HG03342 (cell line): ENCODE data around the gene AKR7A3.
"Not testable (repeated sequence)": the region's sequence is repeated elsewhere in the genome, so short reads cannot be mapped to it uniquely, and the experiment has no call there.

Source experiments
- ATAC-seq: cut with Tn5 transposase; IDR thresholded peaks from one replicate; pipeline ENCODE4 v1.9.1; 2021; ENCODE audit warnings: mild to moderate bottlenecking, moderate library complexity; ENCODE audit not compliant: unreplicated experiment

AKR7A3 gene

DNA sequence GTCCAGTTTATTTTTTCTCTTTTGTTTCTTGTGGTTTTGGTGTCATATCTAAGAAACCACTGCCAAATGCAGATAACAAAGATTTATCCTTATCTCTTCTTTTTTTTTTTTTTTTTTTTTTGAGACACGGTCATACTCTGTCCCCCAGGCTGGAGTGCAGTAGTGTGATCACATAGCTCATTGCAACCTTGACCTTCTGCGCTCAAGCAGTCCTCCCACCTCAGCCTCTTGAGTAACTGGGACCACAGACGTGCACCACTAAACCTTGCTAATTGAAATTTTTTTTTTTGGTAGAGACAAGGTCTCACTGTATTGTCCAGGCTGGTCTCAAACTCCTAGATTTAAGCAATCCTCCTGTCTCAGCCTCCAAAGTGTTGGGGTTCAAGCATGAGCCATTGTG is 32.5 kb upstream of the AKR7A3 start:
- ATAC-seq, result no peak

DNA sequence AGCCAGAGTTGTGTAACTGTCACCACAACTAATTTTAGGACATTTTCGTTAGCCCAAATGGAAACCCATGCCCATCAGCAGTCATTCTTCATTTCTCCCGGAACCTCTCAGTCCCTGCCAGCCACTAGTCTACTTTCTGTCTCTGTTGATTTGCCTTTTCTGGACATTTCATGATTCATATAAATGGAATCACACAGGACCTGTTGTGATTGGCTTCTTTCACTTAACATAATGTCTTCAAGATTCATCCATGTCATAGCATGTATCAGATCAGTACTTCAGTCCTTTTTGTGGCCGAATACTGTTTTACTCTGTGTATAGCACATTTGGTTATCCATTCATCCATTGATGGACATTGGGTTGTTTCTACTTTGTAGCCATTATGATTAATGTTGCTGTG is 30.6 kb upstream of the AKR7A3 start:
- no peak for ATAC-seq

DNA sequence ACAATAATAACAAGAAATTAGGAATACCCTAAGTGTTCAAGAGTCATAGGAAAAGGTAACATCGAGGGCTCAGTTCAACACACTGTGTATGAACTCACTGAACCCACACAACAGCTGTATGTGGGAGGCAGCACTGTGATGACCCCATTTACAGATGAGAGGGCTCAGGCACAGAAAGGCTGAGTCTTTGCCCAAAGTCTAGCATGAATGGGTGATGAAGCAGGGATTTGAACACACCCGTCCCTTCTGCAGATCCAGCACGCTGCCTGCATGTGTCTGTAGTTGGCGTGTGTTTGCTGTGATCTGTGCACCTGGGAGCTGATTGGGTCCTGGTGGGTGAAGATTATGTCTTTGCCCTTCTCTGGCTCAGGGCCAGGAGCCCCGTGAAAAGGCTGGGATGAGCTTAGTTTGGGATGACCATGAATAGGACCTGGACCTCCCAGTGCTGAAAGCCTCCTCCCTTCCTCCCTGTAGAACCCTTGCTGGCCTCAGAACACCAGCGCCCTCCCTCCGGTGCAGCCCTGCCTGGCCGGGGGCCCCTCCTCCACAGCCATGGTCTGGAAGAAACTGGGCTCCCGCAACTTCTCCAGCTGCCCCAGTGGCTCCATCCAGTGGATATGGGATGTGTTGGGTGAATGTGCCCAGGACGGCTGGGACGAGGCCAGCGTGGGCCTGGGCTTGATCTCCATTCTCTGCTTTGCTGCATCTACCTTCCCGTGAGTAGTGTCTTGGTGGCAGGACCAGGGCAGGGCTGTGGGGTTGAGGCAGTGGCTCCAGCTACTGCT is 28.7 kb upstream of the AKR7A3 start:
- ATAC-seq, result no peak

DNA sequence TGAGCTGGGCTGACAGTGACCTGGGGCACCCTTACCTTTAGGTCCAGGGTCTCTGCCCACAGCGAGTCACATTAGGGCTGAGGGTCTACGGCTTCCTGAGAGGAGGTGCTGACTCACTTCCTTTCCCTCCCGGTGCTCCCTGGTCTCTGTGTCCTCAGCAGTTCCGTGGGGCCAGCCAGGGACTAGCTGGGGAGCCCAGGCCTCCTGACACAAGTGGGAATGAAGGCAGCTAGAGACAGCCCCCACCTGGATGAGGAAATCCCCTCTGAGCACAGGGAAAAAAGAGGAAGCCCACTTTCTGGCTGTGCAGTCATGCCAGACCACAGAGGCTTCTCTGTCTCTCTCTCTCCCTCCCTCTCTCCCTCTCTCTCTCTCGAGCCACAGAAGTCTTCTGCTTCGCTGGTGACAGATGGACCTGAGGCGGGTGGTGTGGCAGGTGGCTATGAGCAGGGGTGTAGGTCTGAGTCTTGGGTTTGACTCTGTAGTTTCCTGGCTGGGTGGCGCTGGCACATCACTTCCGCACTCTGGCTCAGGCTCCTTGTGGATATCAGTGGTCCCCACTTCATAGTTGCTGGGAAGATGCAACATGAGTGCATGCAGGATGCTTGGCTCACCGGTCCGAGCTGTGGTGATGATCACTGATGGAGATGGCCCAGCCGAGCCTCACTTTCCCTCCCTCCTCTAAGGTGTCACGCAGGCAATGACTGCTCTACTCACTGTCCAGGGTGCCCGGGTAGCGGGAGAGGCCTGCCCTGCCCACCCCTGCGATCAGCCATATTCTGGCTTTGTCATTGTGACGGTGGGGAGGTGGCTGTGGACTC is 27.0 kb upstream of the AKR7A3 start:
- peak; percentile 34 for ATAC-seq

DNA sequence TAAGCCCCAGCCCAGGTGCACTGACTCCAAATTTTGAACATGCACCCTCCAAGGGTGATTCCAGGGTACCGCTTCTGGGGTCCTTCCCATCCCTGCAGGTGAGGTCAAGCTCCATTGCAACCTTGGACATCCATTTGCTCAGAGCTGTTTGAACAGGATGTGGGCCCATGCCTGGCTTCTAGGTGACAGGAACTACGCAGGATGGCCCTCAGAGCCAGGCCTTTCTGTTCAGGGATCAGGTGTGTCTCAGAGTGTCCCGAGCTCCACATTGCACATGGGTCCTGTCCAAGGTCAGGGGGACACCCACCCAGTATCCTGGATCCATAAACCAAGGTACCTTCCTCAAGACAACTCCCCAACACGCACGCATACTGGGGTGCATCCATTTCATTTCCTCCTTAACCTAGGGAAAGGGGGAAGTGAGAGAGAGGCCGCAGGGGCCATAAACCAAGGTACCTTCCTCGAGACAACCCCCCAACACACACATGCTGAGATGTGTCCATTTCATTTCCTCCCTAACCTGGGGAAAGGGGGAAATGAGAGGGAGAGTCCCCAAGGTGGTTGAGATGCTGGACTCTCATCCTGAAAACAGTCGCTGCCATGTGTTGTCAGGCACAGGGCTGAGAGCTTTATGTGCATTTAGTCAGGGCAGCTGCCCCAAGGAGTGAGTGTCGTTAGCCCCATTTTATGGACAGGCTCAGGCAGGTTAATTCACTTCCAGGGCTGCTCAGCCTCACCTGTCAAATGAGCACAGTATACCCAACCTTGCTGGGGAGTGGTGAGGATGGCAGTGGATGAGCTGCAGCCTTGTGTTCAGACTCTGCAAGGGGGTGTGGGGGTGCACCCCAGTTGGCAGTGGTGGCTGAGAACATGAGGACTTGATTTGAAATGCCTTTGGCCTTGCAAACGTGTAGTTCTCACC is 25.7 kb upstream of the AKR7A3 start:
- ATAC-seq, result no peak

DNA sequence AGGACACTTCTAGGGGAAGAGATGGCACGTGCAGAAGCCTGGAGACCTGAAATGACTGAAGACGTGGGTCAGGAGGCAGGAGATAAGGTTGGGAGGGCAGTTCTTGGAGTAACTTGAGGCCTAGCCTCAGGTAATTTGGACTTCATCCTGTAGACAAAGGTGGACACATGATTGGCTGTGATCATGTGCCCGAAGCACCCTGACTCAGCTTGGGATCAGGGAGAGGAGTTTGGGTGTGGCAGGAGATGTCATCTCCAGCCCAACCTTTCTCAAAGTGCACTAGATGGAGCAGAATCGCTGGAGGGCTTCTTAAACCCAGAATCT is 25.0 kb upstream of the AKR7A3 start:
- ATAC-seq, result no peak

DNA sequence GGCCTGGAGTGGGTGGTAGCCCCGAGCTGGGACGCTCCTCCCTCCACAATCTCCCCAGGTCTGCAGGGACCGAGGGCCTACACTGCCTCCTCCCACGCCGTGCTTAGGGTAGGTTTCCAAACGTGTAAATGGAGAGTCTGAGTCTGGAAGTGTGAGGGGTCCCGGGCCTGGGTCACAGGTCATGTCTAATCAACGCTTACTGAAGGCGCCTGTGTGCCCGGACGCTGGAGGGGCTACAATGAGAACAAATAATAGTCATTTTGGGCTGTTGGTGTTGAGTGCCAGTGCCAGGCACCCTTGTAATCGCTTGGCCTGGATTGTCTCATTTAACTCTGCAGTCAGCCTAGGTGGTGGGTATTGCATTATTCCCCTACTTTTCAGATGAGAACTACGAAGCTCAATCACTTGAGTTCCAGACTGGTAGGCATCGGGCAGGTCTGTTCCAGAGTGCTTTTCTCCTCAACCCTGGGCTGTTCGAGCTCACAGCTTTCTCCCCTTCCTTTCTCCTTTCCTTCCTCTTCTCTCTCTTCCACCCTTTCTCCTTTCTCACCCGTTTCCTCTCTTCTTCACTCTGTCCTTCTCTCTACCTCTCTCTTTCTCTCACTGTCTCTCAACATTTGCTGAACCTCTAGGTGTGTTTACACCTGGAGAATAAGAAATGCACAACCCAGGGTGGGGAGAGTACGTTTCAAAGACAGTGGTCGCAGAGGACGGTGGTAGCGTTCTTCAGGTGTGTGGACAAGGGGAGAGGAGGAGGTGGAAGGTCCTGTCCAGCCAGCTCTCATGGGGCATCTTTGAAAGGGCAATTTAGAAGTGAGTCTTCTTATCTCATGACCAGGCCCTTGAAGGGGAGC is 24.4 kb upstream of the AKR7A3 start:
- peak; percentile 10 for ATAC-seq

DNA sequence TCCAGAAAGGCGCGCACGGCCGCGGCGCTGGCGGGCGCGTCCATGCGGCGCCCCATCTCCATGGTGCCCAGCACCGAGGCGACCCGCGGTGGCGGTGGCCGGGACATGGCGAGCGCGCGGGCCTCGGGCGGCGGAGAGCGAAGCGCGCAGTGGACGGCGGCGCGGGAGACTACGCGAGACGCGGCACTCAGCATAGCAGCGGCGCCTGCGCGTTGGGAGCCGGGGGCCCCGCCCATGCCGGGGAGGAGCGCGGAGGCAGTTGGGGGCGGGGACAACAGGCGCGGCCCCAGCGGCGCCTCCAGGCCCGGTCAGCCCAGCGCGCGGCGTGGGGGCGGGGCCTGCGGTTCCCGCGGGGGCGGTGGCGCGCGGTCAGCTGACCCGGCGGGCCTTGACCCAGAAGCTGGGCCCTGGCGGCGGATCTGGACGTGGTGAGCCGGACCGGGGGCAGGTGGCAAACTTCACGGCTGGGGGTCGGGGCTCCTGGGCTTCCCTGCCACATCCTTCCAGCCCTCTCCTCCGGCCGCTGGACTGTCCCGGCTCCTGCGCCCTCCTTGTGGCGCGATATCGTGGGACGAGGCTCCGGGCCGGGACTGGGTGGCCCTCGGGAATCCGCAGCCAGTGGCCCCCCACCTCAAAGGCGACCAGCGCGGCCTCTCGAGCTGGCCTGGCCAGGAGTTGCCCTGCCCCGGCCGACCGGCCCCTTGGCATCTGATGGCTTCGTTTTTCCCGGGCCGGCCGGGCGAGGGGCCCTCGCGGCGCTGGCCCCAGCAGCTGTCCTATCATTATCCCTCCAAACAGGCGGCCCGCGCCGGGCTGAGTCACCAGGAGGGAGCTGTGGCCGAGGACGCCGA is 23.6 kb upstream of the AKR7A3 start, which contains the start of the genes AKR7A2 and SLC66A1:
TSS of gene AKR7A2 (minus strand) at position 214 of the 851 bp plus-strand sequence. CDS start at position 194, 20 bp downstream.
TSS of gene SLC66A1 (plus strand) at position 396 of the 851 bp plus-strand sequence. CDS start 5,352 bp downstream, outside the sequence.
- ATAC-seq, result peak; percentile 69

DNA sequence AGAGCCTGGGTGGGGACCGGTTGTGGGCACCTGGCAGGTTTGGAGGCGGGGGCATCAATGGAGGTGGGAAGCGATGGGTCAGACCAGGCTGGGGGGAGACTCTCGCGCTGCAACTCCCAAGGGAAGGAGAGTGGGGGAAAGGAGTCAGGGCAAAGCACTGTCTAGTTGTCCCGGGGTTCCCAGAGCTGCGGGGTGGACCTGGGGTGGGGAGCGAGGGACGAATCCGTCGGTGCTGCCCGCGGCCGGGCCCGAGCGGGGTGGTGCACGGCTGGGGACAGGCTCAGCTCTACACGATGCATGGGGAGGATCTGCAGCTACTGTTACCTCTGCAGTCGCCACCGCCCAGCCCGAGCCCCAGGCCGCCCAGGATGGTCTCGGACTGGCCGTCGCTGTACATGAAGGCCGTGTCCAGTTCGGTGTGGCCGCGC is 22.9 kb upstream of the AKR7A3 start:
- peak; percentile 2 for ATAC-seq

DNA sequence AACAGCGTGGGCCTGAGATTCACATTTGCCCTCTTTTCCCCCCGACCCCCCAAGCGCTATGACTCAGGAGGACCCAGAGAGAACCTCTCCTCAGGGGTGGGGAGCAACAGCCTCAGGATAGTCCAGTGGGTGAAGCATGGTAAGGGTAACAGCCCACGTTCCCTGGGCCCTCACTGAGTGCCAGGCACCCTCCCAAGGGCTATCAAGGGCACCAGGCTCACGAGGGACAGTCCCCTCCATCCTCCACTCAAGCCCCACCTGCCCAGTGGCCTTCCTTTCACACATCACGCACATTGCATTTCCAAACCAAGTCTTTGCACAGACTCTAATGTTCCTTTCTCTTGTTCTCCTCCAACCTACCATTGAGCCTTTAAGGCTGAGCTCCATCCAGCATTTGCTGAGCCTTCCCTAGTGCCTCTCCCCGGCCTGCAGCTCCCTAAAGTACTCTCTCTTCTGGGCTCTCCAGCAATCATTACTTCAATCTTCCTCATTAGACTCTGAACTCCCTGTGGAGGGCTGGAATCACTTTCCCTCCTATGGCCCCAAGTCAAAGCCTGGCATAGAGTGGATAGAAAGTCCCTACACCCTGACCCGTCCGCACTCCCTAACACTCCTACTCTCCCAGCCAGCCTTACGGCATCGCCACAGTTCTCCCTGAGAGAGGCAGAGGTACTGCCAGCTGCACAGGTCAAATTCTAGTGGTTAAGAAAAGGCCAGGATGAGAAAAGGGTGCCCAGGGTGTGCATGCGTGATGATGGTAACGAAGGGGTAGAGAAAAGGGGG is 22.3 kb upstream of the AKR7A3 start:
- no peak for ATAC-seq

DNA sequence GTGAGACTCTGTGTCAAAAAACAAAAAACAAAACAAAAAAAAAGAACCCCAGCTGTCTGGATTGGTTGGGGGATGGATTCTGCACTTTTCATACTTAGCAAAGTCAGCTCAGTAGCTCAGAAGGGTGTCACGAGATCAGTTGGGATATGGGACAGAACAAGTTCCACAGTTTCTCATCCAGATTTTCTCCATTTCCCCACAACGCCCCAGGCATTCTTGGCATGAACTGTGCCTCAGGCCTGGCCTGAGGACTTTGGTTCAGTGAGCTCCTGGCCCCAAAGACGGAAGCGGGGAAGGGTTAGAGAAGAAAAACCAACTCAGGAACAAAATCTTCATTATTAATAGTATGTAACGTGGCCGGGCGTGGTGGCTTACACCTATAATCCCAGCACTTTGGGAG is 21.5 kb upstream of the AKR7A3 start:
- no peak for ATAC-seq

DNA sequence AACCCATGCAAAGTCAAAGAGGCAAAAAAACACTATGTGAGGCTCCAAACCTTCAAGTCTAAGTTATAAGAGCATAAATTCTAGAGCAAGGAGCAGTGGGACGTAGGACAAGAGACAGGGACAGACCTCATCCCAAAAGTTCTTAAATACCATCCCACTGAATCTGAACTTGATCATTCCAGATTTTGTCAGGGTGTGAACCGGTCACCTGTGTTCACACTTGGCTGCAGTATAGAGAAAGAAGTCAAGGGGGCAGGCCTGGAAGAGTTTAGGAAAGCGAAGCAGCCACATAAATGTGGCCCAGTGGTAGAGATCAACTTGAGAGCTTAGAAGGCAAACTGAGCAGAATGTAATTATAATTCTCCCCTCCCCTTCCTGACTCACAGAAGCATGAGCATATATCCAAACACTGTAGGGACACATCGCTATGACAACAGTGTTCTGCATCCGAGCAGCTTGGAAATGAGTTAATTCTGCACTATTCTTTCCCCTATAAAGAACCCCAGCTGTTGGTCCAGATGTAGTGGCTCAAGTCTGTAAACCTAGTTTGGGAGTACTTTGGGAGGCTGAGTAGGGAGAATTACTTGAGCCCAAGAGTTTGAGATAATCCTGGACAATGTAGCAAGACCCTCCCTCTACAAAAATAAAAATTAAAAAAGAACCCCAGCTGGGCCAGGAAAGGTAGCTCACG is 20.7 kb upstream of the AKR7A3 start:
- ATAC-seq, result no peak

DNA sequence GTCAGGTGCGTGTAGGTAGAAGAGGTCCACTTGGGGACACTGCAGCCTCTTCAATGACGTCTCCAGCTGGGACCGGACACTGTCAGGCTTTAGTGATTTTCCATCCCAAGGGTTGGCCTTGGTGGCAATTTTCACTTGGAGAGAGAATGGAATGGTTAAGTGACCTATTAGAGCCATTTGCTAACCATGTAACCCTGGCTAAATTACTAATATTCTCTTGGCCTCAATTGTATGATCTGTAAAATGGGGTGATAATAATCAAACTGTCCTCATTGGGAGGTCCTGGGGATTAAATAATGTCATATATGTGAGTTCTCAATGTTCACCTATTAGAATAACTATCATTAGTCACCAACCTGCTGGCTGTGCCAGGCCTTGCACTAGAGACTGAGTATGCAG is 19.9 kb upstream of the AKR7A3 start:
- ATAC-seq, result no peak

DNA sequence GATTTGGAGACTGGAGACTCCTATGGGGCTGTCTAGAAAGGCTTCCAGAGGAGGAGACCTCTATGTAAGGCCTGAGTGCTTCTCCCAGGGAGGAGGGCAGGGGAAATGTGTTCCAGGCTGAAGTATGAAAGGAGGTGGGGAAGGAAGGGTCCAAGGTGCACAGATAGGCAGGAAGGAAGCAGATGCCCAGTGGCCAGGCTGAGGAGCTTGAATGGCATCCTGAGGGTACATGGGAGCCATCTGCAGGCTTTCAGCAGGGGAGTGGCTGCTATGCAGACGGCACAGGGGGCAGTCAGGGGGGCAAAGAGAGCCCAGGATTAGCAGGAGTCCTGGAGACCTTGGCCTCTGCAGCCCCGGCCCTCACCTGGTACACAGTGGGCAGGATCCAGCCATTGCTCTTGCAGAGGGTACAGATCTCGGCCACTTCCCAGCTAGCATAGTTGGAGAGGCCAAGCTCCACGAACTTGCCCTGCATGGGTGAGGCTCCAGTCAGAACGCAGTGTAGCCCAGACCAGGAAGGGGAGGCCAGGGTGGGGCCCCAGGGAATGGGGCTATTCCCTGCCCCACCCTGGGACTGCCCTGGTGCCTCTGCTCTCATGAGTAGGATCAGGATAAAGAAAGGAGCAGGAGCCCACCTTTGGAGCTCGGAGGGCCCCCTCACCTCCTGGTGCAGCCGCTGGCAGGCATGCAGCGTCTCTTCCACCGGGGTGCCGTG is 19.4 kb upstream of the AKR7A3 start:
- ATAC-seq, result no peak

DNA sequence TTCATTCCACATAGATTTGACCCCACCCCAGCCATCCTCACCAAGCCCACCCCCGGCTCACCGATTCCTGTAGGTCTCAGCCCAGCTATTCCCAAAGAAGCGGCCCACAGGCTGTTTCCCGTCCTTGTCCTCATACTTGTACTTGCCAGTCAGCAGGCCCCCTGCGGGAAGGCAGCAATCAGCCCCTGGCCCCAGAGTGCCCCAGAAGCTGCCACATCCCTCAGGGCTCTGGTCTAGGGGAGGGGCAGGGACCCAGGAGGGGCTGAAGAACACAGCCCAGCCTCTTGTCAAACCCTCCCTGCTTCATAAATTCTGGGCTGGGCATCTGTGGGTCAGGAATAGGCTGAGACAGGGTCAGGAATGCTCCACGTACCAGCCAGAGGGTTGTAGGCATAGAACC is 18.4 kb upstream of the AKR7A3 start:
- ATAC-seq, result no peak

DNA sequence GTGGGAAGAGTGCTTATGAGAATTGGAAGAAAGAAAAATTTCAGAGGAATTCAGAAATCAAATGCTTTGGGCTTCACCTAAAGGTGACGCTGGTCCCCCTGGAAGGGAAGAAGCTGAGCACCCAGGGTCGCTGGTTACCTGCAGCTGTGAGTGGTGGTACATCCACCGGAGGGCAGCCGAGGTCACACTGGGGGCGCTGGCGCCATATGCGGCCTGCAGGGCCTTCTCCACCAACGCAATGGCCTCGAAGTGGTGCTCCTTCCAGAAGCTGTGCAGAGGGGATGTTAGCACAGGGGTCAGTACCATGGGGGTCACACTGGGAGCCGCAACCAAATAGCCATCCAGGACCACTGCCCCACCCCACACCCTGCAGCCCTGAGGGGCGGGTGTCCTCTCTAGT is 17.3 kb upstream of the AKR7A3 start:
- ATAC-seq, result no peak

DNA sequence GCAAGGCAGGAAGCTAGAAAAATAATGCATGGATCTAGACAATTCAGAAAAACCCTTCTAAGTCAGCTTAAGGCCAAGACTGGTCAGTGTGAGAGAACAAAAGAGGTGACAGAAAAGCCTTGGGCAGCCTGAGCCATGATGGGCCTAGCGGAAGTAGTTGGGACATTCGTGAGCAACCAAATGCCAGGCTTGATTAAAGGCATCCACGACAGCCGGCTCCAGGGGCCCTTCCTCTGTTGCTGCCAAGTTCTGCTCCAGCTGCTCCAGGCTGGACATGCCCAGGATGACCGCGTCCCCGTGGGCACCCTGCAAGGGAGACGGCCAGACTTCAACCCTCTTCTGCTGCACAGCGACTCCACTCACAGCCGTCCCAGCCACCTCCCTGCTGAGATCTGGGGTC is 15.5 kb upstream of the AKR7A3 start:
- ATAC-seq, result not testable (repeated sequence)
